Mucosa of stomach (tissue), 1 donor: ENCODE data around the gene NTM.

Experiments used
- H3K27me3 ChIP-seq: one replicate; pipeline ENCODE4 v1.7.0; 2013; ENCODE audit warnings: mild to moderate bottlenecking, low read length; ENCODE audit not compliant: control insufficient read depth, insufficient read depth
- H3K36me3 ChIP-seq: one replicate; pipeline ENCODE4 v1.7.0; 2013; ENCODE audit warnings: low read length; ENCODE audit not compliant: control insufficient read depth, insufficient read depth
- H3K4me1 ChIP-seq: one replicate; pipeline ENCODE4 v1.7.0; 2013; ENCODE audit warnings: mild to moderate bottlenecking, low read length; ENCODE audit not compliant: control insufficient read depth, insufficient read depth
- H3K4me3 ChIP-seq: one replicate; pipeline ENCODE4 v1.7.0; 2013; ENCODE audit warnings: low read length
- H3K9ac ChIP-seq: one replicate; pipeline ENCODE4 v1.7.0; 2013; ENCODE audit warnings: mild to moderate bottlenecking, low read length, moderate library complexity
- H3K9me3 ChIP-seq: one replicate; pipeline ENCODE4 v1.7.0; 2013; ENCODE audit warnings: mild to moderate bottlenecking, low read length, moderate library complexity; ENCODE audit not compliant: control insufficient read depth
- donor health status: Pancreatic carcinoma.

Gene NTM

GRCh38 chr11:131425285-131425684, 54.9 kb downstream of the NTM start:
- Histone ChIP-seq H3K4me1 (peaks cover 7% of the 10 kb centered on the region), H3K9me3 (no peaks in the 10 kb centered on the region), H3K9ac (no peak overlapping the region), H3K27me3 (no peaks in the 10 kb centered on the region), H3K36me3 (no peaks in the 10 kb centered on the region), H3K4me3 (no peak overlapping the region)

GRCh38 chr11:131428853-131429252, 58.4 kb downstream of the NTM start:
- H3K36me3 ChIP-seq, result no peaks in the 10 kb centered on the region
- H3K4me3 ChIP-seq, result no peak overlapping the region
- H3K9ac ChIP-seq, result no peak overlapping the region
- H3K9me3 ChIP-seq, result no peaks in the 10 kb centered on the region
- H3K27me3 ChIP-seq, result no peaks in the 10 kb centered on the region
- H3K4me1 ChIP-seq, result peaks cover 4% of the 10 kb centered on the region

GRCh38 chr11:131430473-131431208, 60.2 kb downstream of the NTM start:
- no peaks in the 10 kb centered on the region for H3K4me1 ChIP-seq
- H3K36me3 ChIP-seq, result no peaks in the 10 kb centered on the region
- no peak overlapping the region for H3K4me3 ChIP-seq
- H3K9ac ChIP-seq, result no peak overlapping the region
- H3K9me3 ChIP-seq, result no peaks in the 10 kb centered on the region
- H3K27me3 ChIP-seq, result no peaks in the 10 kb centered on the region

- Histone ChIP-seq H3K27me3 (no peaks in the 10 kb centered on the region), H3K4me1 (no peaks in the 10 kb centered on the region), H3K9ac (no peak overlapping the region), H3K36me3 (no peaks in the 10 kb centered on the region), H3K4me3 (no peak overlapping the region), H3K9me3 (no peaks in the 10 kb centered on the region)
These were observed 70.8 kb downstream of the NTM start for GRCh38 chr11:131441051-131441810.

- no peaks in the 10 kb centered on the region for H3K4me1 ChIP-seq
- H3K9ac ChIP-seq, result no peak overlapping the region
- H3K27me3 ChIP-seq, result no peaks in the 10 kb centered on the region
- no peaks in the 10 kb centered on the region for H3K36me3 ChIP-seq
- no peak overlapping the region for H3K4me3 ChIP-seq
- no peaks in the 10 kb centered on the region for H3K9me3 ChIP-seq
These were observed 76.3 kb downstream of the NTM start for GRCh38 chr11:131446590-131447275.

- Histone ChIP-seq H3K4me3 (no peak overlapping the region), H3K27me3 (no peaks in the 10 kb centered on the region), H3K9me3 (no peaks in the 10 kb centered on the region), H3K4me1 (no peaks in the 10 kb centered on the region), H3K9ac (no peak overlapping the region), H3K36me3 (no peaks in the 10 kb centered on the region)
These were observed 76.9 kb downstream of the NTM start for GRCh38 chr11:131447277-131447815.

GRCh38 chr11:131447898-131448297, 77.5 kb downstream of the NTM start:
- Histone ChIP-seq H3K36me3 (no peaks in the 10 kb centered on the region), H3K4me3 (no peak overlapping the region), H3K9ac (no peak overlapping the region), H3K9me3 (no peaks in the 10 kb centered on the region), H3K27me3 (no peaks in the 10 kb centered on the region), H3K4me1 (no peaks in the 10 kb centered on the region)

GRCh38 chr11:131449036-131450019, 78.9 kb downstream of the NTM start:
- Histone ChIP-seq H3K4me1 (no peaks in the 10 kb centered on the region), H3K36me3 (no peaks in the 10 kb centered on the region), H3K9me3 (no peaks in the 10 kb centered on the region), H3K27me3 (no peaks in the 10 kb centered on the region), H3K9ac (no peak overlapping the region), H3K4me3 (no peak overlapping the region)

GRCh38 chr11:131454490-131454889, 84.1 kb downstream of the NTM start:
- H3K9me3 ChIP-seq, result no peaks in the 10 kb centered on the region
- no peaks in the 10 kb centered on the region for H3K4me1 ChIP-seq
- no peaks in the 10 kb centered on the region for H3K27me3 ChIP-seq
- no peak overlapping the region for H3K4me3 ChIP-seq
- no peaks in the 10 kb centered on the region for H3K36me3 ChIP-seq
- H3K9ac ChIP-seq, result no peak overlapping the region

GRCh38 chr11:131454989-131455388, 84.6 kb downstream of the NTM start:
- no peaks in the 10 kb centered on the region for H3K27me3 ChIP-seq
- H3K36me3 ChIP-seq, result no peaks in the 10 kb centered on the region
- no peaks in the 10 kb centered on the region for H3K9me3 ChIP-seq
- no peak overlapping the region for H3K9ac ChIP-seq
- H3K4me1 ChIP-seq, result no peaks in the 10 kb centered on the region
- H3K4me3 ChIP-seq, result no peak overlapping the region
